A549 (cell line): Measurements from ENCODE around the gene ZNF672.

Experiments used
- MAFK ChIP-seq: fragments of 450-650 bp; IDR thresholded peaks from 2 replicates; pipeline ENCODE4 v1.6.1; 2014; ENCODE audit not compliant: partially characterized antibody
- RARB ChIP-seq: fragments of 250-450 bp; sonication (Bioruptor Pico); IDR thresholded peaks from 2 replicates; pipeline ENCODE4 v1.8.0; 2021; ENCODE audit warnings: mild to moderate bottlenecking, moderate library complexity

DNA sequence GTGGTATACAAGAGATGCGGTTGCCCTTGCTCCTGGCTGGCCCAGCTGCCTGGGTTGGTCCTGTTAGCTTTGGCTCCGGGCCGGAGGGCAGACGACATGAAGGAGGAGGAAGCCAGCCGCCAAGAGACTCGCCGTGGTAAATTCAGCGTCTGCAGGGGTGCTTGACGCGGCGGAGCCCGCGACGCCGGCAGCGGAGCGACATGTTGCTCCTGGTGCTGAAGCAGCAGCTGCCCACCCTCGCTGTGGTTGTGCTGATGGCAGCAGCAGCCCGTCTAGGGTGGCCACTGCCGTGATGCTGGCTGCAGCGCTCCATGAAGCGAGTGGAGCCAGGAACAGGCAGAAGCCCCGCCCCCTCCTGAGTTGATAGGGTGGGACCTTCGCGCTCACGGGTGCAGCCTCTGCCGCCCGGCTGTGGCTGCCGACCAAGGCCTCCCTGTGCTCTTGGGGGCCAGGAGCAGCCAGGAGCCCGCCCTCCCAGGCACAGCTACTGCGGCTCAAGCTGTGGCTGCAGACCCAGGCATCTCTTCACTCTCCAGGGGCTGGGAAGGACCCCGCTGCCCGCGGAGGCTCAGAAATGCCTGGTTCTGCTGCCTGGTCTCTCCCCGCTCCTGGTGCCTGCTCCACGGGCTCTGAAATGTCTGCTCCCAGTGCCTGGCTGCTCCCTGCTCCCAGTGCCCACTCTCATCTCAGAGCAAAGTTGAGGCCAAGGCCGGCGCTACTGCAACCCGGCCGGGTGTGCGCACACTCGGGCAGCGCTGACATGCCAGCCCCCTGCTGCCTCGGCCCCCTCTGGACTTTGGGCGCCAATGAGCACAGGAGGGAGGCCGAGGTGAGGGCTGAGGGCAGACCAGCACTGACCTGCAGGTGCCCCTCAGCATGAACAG, 25.2 kb downstream of the ZNF672 start:
- TF ChIP-seq RARB (CRISPR knock-in tag) = no peak
- TF ChIP-seq MAFK = no peak
